BE2C (cell line): ENCODE results near the gene KIF24. TPM values are rescaled to one million over a fixed set of nuclear protein-coding genes. Genes with fewer than 3 reads are reported as not detected.

Experiments used
- DNase-seq: peaks from one replicate; pipeline ENCODE4 v3.0.0-alpha.2; 2020
- H3K27me3 ChIP-seq: fragments of 250-450 bp; sonication (Bioruptor Pico); 2 replicates; pipeline ENCODE4 v1.5.1; 2020; ENCODE audit warnings: mild to moderate bottlenecking
- H3K36me3 ChIP-seq: fragments of 250-450 bp; sonication (Bioruptor Pico); 2 replicates; pipeline ENCODE4 v1.5.1; 2020; ENCODE audit warnings: mild to moderate bottlenecking
- H3K4me1 ChIP-seq: fragments of 250-450 bp; sonication (Bioruptor Pico); 2 replicates; pipeline ENCODE4 v1.5.1; 2020
- H3K4me3 ChIP-seq: 2 replicates; pipeline ENCODE4 v1.5.1; 2011; ENCODE audit warnings: low read depth, low read length
- H3K9me3 ChIP-seq: fragments of 250-450 bp; sonication (Bioruptor Pico); 2 replicates; pipeline ENCODE4 v1.5.1; 2020
- CTCF ChIP-seq: IDR thresholded peaks from 2 replicates; pipeline ENCODE4 v1.5.1; 2012; ENCODE audit warnings: mild to moderate bottlenecking, low read depth, low read length
- polyA plus RNA-seq: library from polyadenylated mRNA; unstranded; fragments of >200 nt; gene quantifications from one replicate; pipeline ENCODE4 v1.2.1, GENCODE V29; 2012; ENCODE audit warnings: low read depth, missing spikeins; ENCODE audit not compliant: insufficient read length, insufficient read depth

KIF24 gene
- 0.37 TPM for polyA plus RNA-seq

- Histone ChIP-seq H3K9me3 (no peaks in the 10 kb centered on the region), H3K36me3 (no peaks in the 10 kb centered on the region), H3K4me1 (no peaks in the 10 kb centered on the region; the same call in 1 of the 2 replicates), H3K27me3 (no peaks in the 10 kb centered on the region), H3K4me3 (peak within 1 kb of the TSS; percentile 96)
- peak; percentile 97 for DNase-seq
- no peak for TF ChIP-seq CTCF
Observed at GRCh38 chr9:34328987-34329832, at the start of gene KIF24, which contains the start of gene NUDT2. KIF24 (minus strand) TSS chr9:34329268; CDS start chr9:34311346, 17,922 bp downstream. NUDT2 (plus strand) TSS chr9:34329569; CDS start chr9:34339040, 9,471 bp downstream.

GRCh38 chr9:34378376-34379060 is 49.5 kb upstream of the KIF24 start:
- TF ChIP-seq CTCF = no peak
- Histone ChIP-seq H3K36me3 (no peaks in the 10 kb centered on the region), H3K4me3 (no peak overlapping the region), H3K9me3 (no peaks in the 10 kb centered on the region), H3K4me1 (no peaks in the 10 kb centered on the region), H3K27me3 (no peaks in the 10 kb centered on the region)
- DNase-seq = no peak

- peak overlapping the region; percentile 79 for H3K4me3 ChIP-seq
- H3K27me3 ChIP-seq = no peaks in the 10 kb centered on the region
- DNase-seq = no peak
- H3K9me3 ChIP-seq = no peaks in the 10 kb centered on the region
- no peaks in the 10 kb centered on the region for H3K36me3 ChIP-seq
- TF ChIP-seq CTCF = no peak
- no peaks in the 10 kb centered on the region for H3K4me1 ChIP-seq
Observed at GRCh38 chr9:34377404-34377746, 48.3 kb upstream of the KIF24 start.

GRCh38 chr9:34376596-34377403 is 47.7 kb upstream of the KIF24 start, which contains the start of gene MYORG:
MYORG (minus strand) TSS chr9:34376898; CDS start chr9:34372943, 3,955 bp downstream.
- H3K4me1 ChIP-seq = no peaks in the 10 kb centered on the region
- H3K36me3 ChIP-seq = no peaks in the 10 kb centered on the region
- no peaks in the 10 kb centered on the region for H3K27me3 ChIP-seq
- TF ChIP-seq CTCF = no peak
- peak; percentile 91 for DNase-seq
- H3K4me3 ChIP-seq = peak within 1 kb of the TSS; percentile 79
- no peaks in the 10 kb centered on the region for H3K9me3 ChIP-seq

- Histone ChIP-seq H3K4me3 (peak overlapping the region; percentile 79), H3K27me3 (no peaks in the 10 kb centered on the region), H3K36me3 (no peaks in the 10 kb centered on the region), H3K9me3 (no peaks in the 10 kb centered on the region), H3K4me1 (no peaks in the 10 kb centered on the region)
- TF ChIP-seq CTCF = peak; percentile 40
- DNase-seq = peak; percentile 53
Observed at GRCh38 chr9:34375901-34376595, 47.0 kb upstream of the KIF24 start.
